Measurements from ENCODE around the gene ALOX5.

ALOX5 gene

DNA sequence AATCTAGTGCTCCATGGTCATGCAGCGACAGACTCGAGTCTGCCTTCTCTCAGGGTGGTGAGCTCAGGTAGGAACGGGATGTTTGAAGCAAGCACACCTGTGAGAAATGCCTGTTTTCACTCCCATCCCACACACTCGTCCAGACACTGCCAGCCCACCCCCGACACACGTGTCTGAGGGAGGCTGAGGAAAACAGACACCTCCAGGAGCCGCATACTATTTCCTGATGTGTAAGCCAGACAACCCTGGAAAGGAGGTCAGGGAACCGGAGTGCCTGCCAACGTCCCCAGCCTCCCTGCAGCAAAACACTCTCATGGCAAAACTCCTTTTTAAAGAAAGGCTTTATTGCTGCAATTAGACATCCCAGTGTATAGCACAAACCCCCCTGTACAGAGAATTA lies 80.2 kb downstream of the ALOX5 start:
- H3F3A ChIP-seq (ENCODE audit: insufficient read depth, low read length): peaks cover 6% of the 10 kb centered on the region; the same call in 1 of the 2 replicates
- peaks cover 24% of the 10 kb centered on the region for H3K4me1 ChIP-seq (ENCODE audit: low read length)
- no peak overlapping the region for H3K4me3 ChIP-seq (ENCODE audit: low read length)
- no peaks in the 10 kb centered on the region for H3K36me3 ChIP-seq (replicated peaks; ENCODE audit: insufficient read depth, low read length)
- peak overlapping the region; percentile 70 for H3K4me2 ChIP-seq (ENCODE audit: low read depth, low read length)
- TF ChIP-seq EZH2 (optimal IDR thresholded peaks at IDR 0.05; ENCODE audit: low read depth, low read length): no peak
- TF ChIP-seq, protein P1, sequence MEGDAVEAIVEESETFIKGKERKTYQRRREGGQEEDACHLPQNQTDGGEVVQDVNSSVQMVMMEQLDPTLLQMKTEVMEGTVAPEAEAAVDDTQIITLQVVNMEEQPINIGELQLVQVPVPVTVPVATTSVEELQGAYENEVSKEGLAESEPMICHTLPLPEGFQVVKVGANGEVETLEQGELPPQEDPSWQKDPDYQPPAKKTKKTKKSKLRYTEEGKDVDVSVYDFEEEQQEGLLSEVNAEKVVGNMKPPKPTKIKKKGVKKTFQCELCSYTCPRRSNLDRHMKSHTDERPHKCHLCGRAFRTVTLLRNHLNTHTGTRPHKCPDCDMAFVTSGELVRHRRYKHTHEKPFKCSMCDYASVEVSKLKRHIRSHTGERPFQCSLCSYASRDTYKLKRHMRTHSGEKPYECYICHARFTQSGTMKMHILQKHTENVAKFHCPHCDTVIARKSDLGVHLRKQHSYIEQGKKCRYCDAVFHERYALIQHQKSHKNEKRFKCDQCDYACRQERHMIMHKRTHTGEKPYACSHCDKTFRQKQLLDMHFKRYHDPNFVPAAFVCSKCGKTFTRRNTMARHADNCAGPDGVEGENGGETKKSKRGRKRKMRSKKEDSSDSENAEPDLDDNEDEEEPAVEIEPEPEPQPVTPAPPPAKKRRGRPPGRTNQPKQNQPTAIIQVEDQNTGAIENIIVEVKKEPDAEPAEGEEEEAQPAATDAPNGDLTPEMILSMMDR (IDR thresholded peaks at IDR 0.05; ENCODE audit: low read length): no peak
- no peak for TF ChIP-seq EZH2phosphoT487 (IDR thresholded peaks at IDR 0.05; ENCODE audit: low read length)
- peak overlapping the region; percentile 44; the same call in 1 of the 2 replicates for H3K9ac ChIP-seq (ENCODE audit: low read length)
- no peaks in the 10 kb centered on the region for H3K27me3 ChIP-seq (replicated peaks; ENCODE audit: insufficient read depth, low read length)
- no peak for DNase-seq
- no peaks in the 10 kb centered on the region for H4K20me1 ChIP-seq (ENCODE audit: insufficient read depth, low read length)
- peak overlapping the region; percentile 60; the same call in 1 of the 2 replicates for H3K27ac ChIP-seq (ENCODE audit: low read length)
- H3K9me2 ChIP-seq (replicated peaks; ENCODE audit: insufficient read depth, low read length): no peaks in the 10 kb centered on the region
- no peaks in the 10 kb centered on the region for H3K9me3 ChIP-seq (replicated peaks; ENCODE audit: insufficient read depth, low read length)
- no peaks in the 10 kb centered on the region for H3K79me2 ChIP-seq (ENCODE audit: low read length)
- H2AFZ ChIP-seq (ENCODE audit: low read length): peak overlapping the region; percentile 56; the same call in 1 of the 2 replicates

DNA sequence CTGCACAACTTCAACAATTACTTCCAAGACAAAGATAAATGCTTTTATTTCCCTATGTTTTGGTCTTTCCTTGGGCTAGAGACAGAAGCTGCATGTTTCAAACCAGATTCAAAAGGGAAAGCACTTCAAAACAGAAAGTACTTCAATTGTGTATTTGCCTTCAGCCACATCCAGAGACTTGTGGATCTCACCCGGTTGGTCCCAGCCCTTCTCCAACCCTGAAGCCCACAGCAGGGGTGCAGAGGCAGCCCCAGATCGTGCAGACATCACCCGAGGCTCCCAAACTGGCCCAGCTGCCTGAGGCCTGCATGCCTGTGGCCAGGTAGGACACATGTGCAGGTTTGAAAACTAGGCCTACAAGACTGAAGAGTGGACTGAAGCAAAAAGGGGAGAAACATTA lies 80.8 kb downstream of the ALOX5 start:
- Histone ChIP-seq H3K9ac (ENCODE audit: low read length) (peak overlapping the region; percentile 44; the same call in 1 of the 2 replicates), H3K4me2 (ENCODE audit: low read depth, low read length) (peak overlapping the region; percentile 70), H3K36me3 (replicated peaks; ENCODE audit: insufficient read depth, low read length) (no peaks in the 10 kb centered on the region)

DNA sequence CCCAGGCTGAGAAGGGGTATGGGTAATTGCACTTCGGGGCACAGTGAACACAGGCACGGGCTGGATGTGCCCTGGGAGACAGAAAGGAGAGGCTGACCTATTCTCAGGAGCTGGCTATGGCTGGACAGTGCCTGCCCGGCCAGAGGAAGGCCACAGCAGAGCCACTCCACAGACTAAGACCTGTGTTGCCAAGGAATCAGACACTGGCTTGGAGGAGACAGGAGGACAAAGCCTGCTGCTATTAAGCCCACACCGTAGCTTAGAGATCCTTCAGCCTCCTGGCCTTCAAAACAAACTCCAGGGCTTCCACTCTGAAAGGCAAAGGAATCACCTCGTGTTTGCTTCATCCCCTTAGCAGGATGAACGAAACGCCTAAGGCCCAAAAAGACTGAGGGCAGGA lies 82.2 kb downstream of the ALOX5 start:
- Histone ChIP-seq H3K4me3 (ENCODE audit: low read length) (no peak overlapping the region), H3K27ac (ENCODE audit: low read length) (no peak overlapping the region), H3K4me2 (ENCODE audit: low read depth, low read length) (no peak overlapping the region), H3K9me2 (replicated peaks; ENCODE audit: insufficient read depth, low read length) (no peaks in the 10 kb centered on the region), H3K27me3 (replicated peaks; ENCODE audit: insufficient read depth, low read length) (no peaks in the 10 kb centered on the region), H4K20me1 (ENCODE audit: insufficient read depth, low read length) (no peaks in the 10 kb centered on the region), H3F3A (ENCODE audit: insufficient read depth, low read length) (peaks cover 21% of the 10 kb centered on the region), H3K36me3 (replicated peaks; ENCODE audit: insufficient read depth, low read length) (no peaks in the 10 kb centered on the region), H3K79me2 (ENCODE audit: low read length) (no peaks in the 10 kb centered on the region), H3K9me3 (replicated peaks; ENCODE audit: insufficient read depth, low read length) (no peaks in the 10 kb centered on the region), H2AFZ (ENCODE audit: low read length) (no peak overlapping the region), H3K4me1 (ENCODE audit: low read length) (peaks cover 44% of the 10 kb centered on the region), H3K9ac (ENCODE audit: low read length) (no peak overlapping the region)
- no peak for DNase-seq
- TF ChIP-seq EZH2 (optimal IDR thresholded peaks at IDR 0.05; ENCODE audit: low read depth, low read length) (no peak), EZH2phosphoT487 (IDR thresholded peaks at IDR 0.05; ENCODE audit: low read length) (no peak)
- TF ChIP-seq, protein P1 (IDR thresholded peaks at IDR 0.05; ENCODE audit: low read length): no peak

More for the DNA sequence above, 80.8 kb downstream of the ALOX5 start:
- Histone ChIP-seq H3K9me3 (replicated peaks; ENCODE audit: insufficient read depth, low read length) (no peaks in the 10 kb centered on the region), H2AFZ (ENCODE audit: low read length) (peak overlapping the region; percentile 56), H3K9me2 (replicated peaks; ENCODE audit: insufficient read depth, low read length) (no peaks in the 10 kb centered on the region), H3F3A (ENCODE audit: insufficient read depth, low read length) (peaks cover 7% of the 10 kb centered on the region; the same call in 1 of the 2 replicates), H4K20me1 (ENCODE audit: insufficient read depth, low read length) (no peaks in the 10 kb centered on the region), H3K4me1 (ENCODE audit: low read length) (peaks cover 30% of the 10 kb centered on the region), H3K4me3 (ENCODE audit: low read length) (no peak overlapping the region), H3K79me2 (ENCODE audit: low read length) (no peaks in the 10 kb centered on the region), H3K27ac (ENCODE audit: low read length) (peak overlapping the region; percentile 60; the same call in 1 of the 2 replicates), H3K27me3 (replicated peaks; ENCODE audit: insufficient read depth, low read length) (no peaks in the 10 kb centered on the region)
- TF ChIP-seq, protein P1 (IDR thresholded peaks at IDR 0.05; ENCODE audit: low read length): no peak
- TF ChIP-seq EZH2phosphoT487 (IDR thresholded peaks at IDR 0.05; ENCODE audit: low read length): no peak
- TF ChIP-seq EZH2 (optimal IDR thresholded peaks at IDR 0.05; ENCODE audit: low read depth, low read length): no peak
- DNase-seq: peak; percentile 54
